OCI-M2 (cell line): ENCODE measurements around the gene SRP14.

Experiments
- DNase-seq: peaks from one replicate; lab custom pipeline; 2025; ENCODE audit not compliant: unreplicated experiment; lab: John Stamatoyannopoulos, UW

SRP14 gene

GRCh38 chr15:39990706-39991105 is 48.3 kb downstream of the SRP14 start:
- DNase-seq = no peak

- no peak for DNase-seq
These were observed 51.2 kb downstream of the SRP14 start for GRCh38 chr15:39987821-39988220.
